K562 (cell line): ENCODE measurements around the gene CDC42BPB. TPM values are rescaled to one million over a fixed set of nuclear protein-coding genes. Genes with fewer than 3 reads are reported as not detected.
A peak's percentile ranks its signal among the peaks of the same experiment; 100 is the strongest.

Experiments
- ATAC-seq: fragments of 200-7000 bp; cut with Tn5 transposase; 3 replicates; pipeline ENCODE4 v1.9.1; 2020; ENCODE audit warnings: moderate library complexity
- BruUV-seq: library from RNA; stranded (reverse); fragments of 400-500 nt; replicated peaks from 2 replicates; lab custom pipeline; 2021; lab: Mats Ljungman, UMichigan
- CTCF ChIA-PET: fragments of 300-600 bp; formaldehyde crosslinking; extraction: SDS; loops from one replicate; lab custom pipeline; 2021; ENCODE audit warnings: low intra/inter-chr PET ratio; lab: Yijun Ruan, JAX
- POLR2A ChIA-PET: fragments of 300-600, 350-650 bp; sonication (Branson Sonifier 250); formaldehyde crosslinking; extraction: SDS; loops from one replicate; lab custom pipeline; 2021; ENCODE audit warnings: antibody characterized with exemption, inconsistent platforms; lab: Yijun Ruan, JAX
- DNase-seq, 4 experiments: peaks; one replicate each; pipeline versions ENCODE4 v3.0.0 to v3.0.0-alpha.2; 2011 to 2018; ENCODE audit warnings: low spot score in 3 of 4, mixed read lengths in 3 of 4; ENCODE audit errors: extremely low read depth in 1 of 4
- FAIRE-seq: peaks from 2 replicates; lab custom pipeline; 2011; peaks lifted over from hg19 to GRCh38; lab: Jason Lieb, UNC
- H2AFZ ChIP-seq: 2 replicates; pipeline ENCODE4 v1.6.0; 2011; ENCODE audit warnings: low read depth, low read length, control low read depth, inconsistent platforms
- H3K27ac ChIP-seq: fragments of 200-600 bp; 3 replicates; pipeline ENCODE4 v1.8.0; 2011; ENCODE audit warnings: low read depth, mild to moderate bottlenecking, control low read depth, inconsistent platforms, low read length, moderate library complexity, mixed read lengths; ENCODE audit errors: extremely low read depth
- H3K27me3 ChIP-seq, 2 experiments: fragments of 300-600 bp in 1 of 2; 2 replicates in 1 of 2; 3 replicates in 1 of 2; pipeline versions ENCODE4 v1.6.0 to v1.8.0; 2011; ENCODE audit warnings: inconsistent platforms in 2 of 2, low read length in 2 of 2, mild to moderate bottlenecking in 1 of 2, mixed read lengths in 1 of 2, moderate library complexity in 1 of 2; ENCODE audit not compliant: control insufficient read depth in 2 of 2, insufficient read depth in 2 of 2
- H3K36me3 ChIP-seq: fragments of 300-600 bp; 3 replicates; pipeline ENCODE4 v1.8.0; 2011; ENCODE audit warnings: mild to moderate bottlenecking, low read length, inconsistent platforms; ENCODE audit not compliant: control insufficient read depth, insufficient read depth
- H3K4me1 ChIP-seq, 2 experiments: fragments of 200-600 bp in 1 of 2; replicated peaks in 1 of 2; 2 replicates in 1 of 2; 3 replicates in 1 of 2; pipeline versions ENCODE4 v1.5.1 to v1.8.0; 2011; ENCODE audit warnings: inconsistent platforms in 2 of 2, low read length in 2 of 2, mild to moderate bottlenecking in 1 of 2, mixed read lengths in 1 of 2, moderate library complexity in 1 of 2; ENCODE audit not compliant: control insufficient read depth in 2 of 2, insufficient read depth in 2 of 2
- H3K4me2 ChIP-seq: 2 replicates; pipeline ENCODE4 v1.6.1; 2011; ENCODE audit warnings: low read length, control low read depth, inconsistent platforms, mixed read lengths; ENCODE audit not compliant: insufficient read depth
- H3K4me3 ChIP-seq: fragments of 200-600 bp; sonication (generic), shearing (Covaris generic); 2 replicates; pipeline ENCODE4 v1.5.1; 2016; ENCODE audit warnings: control low read depth, inconsistent platforms
- H3K79me2 ChIP-seq: fragments of 200-600 bp; 3 replicates; pipeline ENCODE4 v1.8.0; 2011; ENCODE audit warnings: low read length, inconsistent platforms; ENCODE audit not compliant: control insufficient read depth, insufficient read depth
- H3K9ac ChIP-seq, 2 experiments: 2 replicates each; pipeline versions ENCODE4 v1.6.0 to v1.6.1; 2011; ENCODE audit warnings: low read depth in 2 of 2, low read length in 2 of 2, control low read depth in 1 of 2, inconsistent platforms in 1 of 2, mild to moderate bottlenecking in 1 of 2, mixed read lengths in 1 of 2; ENCODE audit not compliant: insufficient read depth in 1 of 2
- H3K9me1 ChIP-seq: one replicate; pipeline ENCODE4 v1.6.0; 2011; ENCODE audit warnings: inconsistent platforms, mild to moderate bottlenecking, low read length, moderate library complexity; ENCODE audit not compliant: control insufficient read depth, insufficient read depth
- H3K9me3 ChIP-seq: replicated peaks from 2 replicates; pipeline ENCODE4 v1.5.1; 2011; ENCODE audit warnings: low read depth, low read length, inconsistent platforms; ENCODE audit not compliant: control insufficient read depth, insufficient read depth
- H4K20me1 ChIP-seq: replicated peaks from 2 replicates; pipeline ENCODE4 v1.6.1; 2011; ENCODE audit warnings: low read length, inconsistent platforms, mixed read lengths; ENCODE audit not compliant: control insufficient read depth, insufficient read depth
- ZBTB40 ChIP-seq, 2 experiments: fragments of 450-650 bp in 1 of 2; sonication (generic) in 1 of 2; formaldehyde crosslinking in 1 of 2; IDR thresholded peaks; 2 replicates each; pipeline versions ENCODE4 v1.7.1 to v1.9.0; 2016 to 2022; ENCODE audit warnings: inconsistent platforms in 1 of 2, mild to moderate bottlenecking in 1 of 2, missing genetic modification reagents in 1 of 2
- ZNF124 ChIP-seq: sonication (generic); formaldehyde crosslinking; IDR thresholded peaks from 2 replicates; pipeline ENCODE4 v1.8.1; 2022; ENCODE audit warnings: missing genetic modification reagents
- ZNF384 ChIP-seq: IDR thresholded peaks from 2 replicates; pipeline ENCODE4 v1.6.1; 2012; ENCODE audit warnings: low read depth, low read length, improper control_type of control experiment
- WGBS: fragments of 100-300 bp; shearing (Covaris generic); methylation state at CpG from one replicate; pipeline ENCODE4 v1.1.6; 2016; ENCODE audit warnings: low coverage, mixed read lengths; ENCODE audit not compliant: insufficient coverage; ENCODE audit errors: missing lambda C conversion rate; 5-methylcytosine and 5-hydroxymethylcytosine counted together
- in situ Hi-C: fragments of 300-500 bp; cut with MboI; formaldehyde crosslinking; loops from 4 replicates; pipeline ENCODE4 v1.15.0; 2018; ENCODE audit warnings: inconsistent platforms, mixed read lengths
- intact Hi-C: fragments of 100-400 bp; cut with micrococcal nuclease; formaldehyde crosslinking; loops from 2 replicates; pipeline ENCODE4 v1.14.2; 2022
- polyA plus RNA-seq, 8 experiments: library from polyadenylated mRNA; depleted of rRNA in 4 of 8; stranded (reverse) in 5 of 8; unstranded in 3 of 8; fragments of >200 nt; fragmentation: Nextera tagmentation in 2 of 8; fragmentation: Illumina TruSeq in 1 of 8; extraction: Ambion mirVana in 2 of 8; extraction: Trizol in 1 of 8; gene quantifications; 2 replicates each; pipeline versions ENCODE4 v1.2.1 to v1.2.3, GENCODE V29; 2011 to 2014; ENCODE audit warnings: inconsistent platforms in 1 of 8, missing spikeins in 1 of 8
- total RNA-seq, 7 experiments: library from RNA; depleted of rRNA in 6 of 7; stranded (reverse); fragments of >200 nt in 6 of 7; fragmentation: Illumina TruSeq in 2 of 7; extraction: Trizol in 2 of 7; gene quantifications; 2 replicates each; pipeline versions ENCODE4 v1.2.1 to v1.2.3, GENCODE V29; 2011 to 2021; ENCODE audit warnings: low replicate concordance in 1 of 7

The CDC42BPB gene
- total and polyA plus RNA-seq, 9 of the 15 experiments (the other 6 are each of a cell fraction or from before 2014, with no cell fraction given): 0.07 to 24.3 (median 12.6) TPM

- Histone ChIP-seq H3K4me3 (no peak overlapping the region), H2AFZ (no peak overlapping the region), H3K27ac (no peak overlapping the region), H3K9ac (no peak overlapping the region), H3K9me1 (no peaks in the 10 kb centered on the region), H3K9me3 (no peaks in the 10 kb centered on the region), H3K4me2 (no peak overlapping the region), H3K27me3 (no peaks in the 10 kb centered on the region), H3K4me1 (peaks cover 0 to 5% of the 10 kb centered on the region in 2 experiments; a peak in 3 of 5 replicates), H3K79me2 (peaks cover 14% of the 10 kb centered on the region; the same call in 1 of the 3 replicates), H4K20me1 (no peaks in the 10 kb centered on the region), H3K36me3 (no peaks in the 10 kb centered on the region)
- POLR2A ChIA-PET: interaction anchor here (1.3 kb wide), 1 partner anchor 11 kb away, joined by 5 read pairs; no protein-coding TSS in a partner anchor
- CTCF ChIA-PET: no interaction called here
- ATAC-seq (no peak), FAIRE-seq (no peak), DNase-seq (no peak)
- WGBS: 81% methylated on average over 8 of the region's 8 CpGs
- TF ChIP-seq ZBTB40 (IDR thresholded peaks at IDR 0.05) (peak; percentile 55; the same call in 1 of the 2 replicates), ZBTB40 (CRISPR knock-in tag; IDR thresholded peaks at IDR 0.05) (no peak), ZNF384 (peak; percentile 32; the same call in 1 of the 2 replicates), ZNF124 (CRISPR knock-in tag) (no peak)
- intact Hi-C loops (no loop called here), in situ Hi-C loops (no loop called here)
- BruUV-seq: no TSS peak
Measured at GRCh38 chr14:103043257-103044015, 13.9 kb downstream of the CDC42BPB start.
